Transverse colon (tissue), 4 donors: ENCODE data around the gene RLN3. TPM values are rescaled to one million over a fixed set of nuclear protein-coding genes. Genes with fewer than 3 reads are reported as not detected.
"Not testable (repeated sequence)": the region's sequence is repeated elsewhere in the genome, so short reads cannot be mapped to it uniquely, and the experiment has no call there.

Experiments
- DNase-seq: peaks from one replicate; pipeline ENCODE4 v3.0.0-alpha.2; 2019
- H3K27ac ChIP-seq, 4 donors: fragments of 200-600 bp; sonication (generic); 2 replicates each; pipeline ENCODE4 v1.5.1; 2016 to 2018; ENCODE audit warnings: inconsistent platforms in 4 of 4
- H3K27me3 ChIP-seq: fragments of 200-600 bp; sonication (generic); 2 replicates; pipeline ENCODE4 v1.5.1; 2017; ENCODE audit warnings: inconsistent platforms
- H3K36me3 ChIP-seq, 4 donors: fragments of 200-600 bp; sonication (generic); 2 replicates each; pipeline ENCODE4 v1.5.1; 2017 to 2019; ENCODE audit warnings: inconsistent platforms in 4 of 4
- H3K4me1 ChIP-seq, 4 donors: fragments of 200-600 bp; sonication (generic); 2 replicates each; pipeline ENCODE4 v1.5.1; 2017 to 2020; ENCODE audit warnings: inconsistent platforms in 4 of 4
- H3K4me3 ChIP-seq, 4 donors: fragments of 200-600 bp; sonication (generic); 1 replicate in 1 of 4; 2 replicates in 3 of 4; pipeline versions ENCODE4 v1.5.1 to v1.6.1; 2017 to 2019; ENCODE audit warnings: inconsistent platforms in 4 of 4
- H3K9me3 ChIP-seq, 2 donors: fragments of 200-600 bp; sonication (generic); 2 replicates each; pipeline ENCODE4 v1.5.1; 2017 to 2019; ENCODE audit warnings: inconsistent platforms in 2 of 2
- CTCF ChIP-seq, 5 experiments: fragments of 200-600 bp in 3 of 5; fragments of 450-650 bp in 2 of 5; sonication (generic) in 3 of 5; IDR thresholded peaks; 1 replicate in 2 of 5; 2 replicates in 3 of 5; pipeline ENCODE4 v1.5.1; 2016 to 2017; ENCODE audit warnings: antibody characterized with exemption in 5 of 5, inconsistent platforms in 3 of 5, mild to moderate bottlenecking in 2 of 5, moderate library complexity in 1 of 5
- EP300 ChIP-seq: sonication (generic); formaldehyde crosslinking; IDR thresholded peaks from one replicate; pipeline ENCODE4 v1.6.1; 2017; ENCODE audit warnings: antibody characterized with exemption, low read depth
- POLR2A ChIP-seq: fragments of 450-650 bp; IDR thresholded peaks from one replicate; pipeline ENCODE4 v1.6.1; 2016; ENCODE audit warnings: antibody characterized with exemption, mild to moderate bottlenecking, moderate library complexity
- POLR2AphosphoS5 ChIP-seq, 3 donors: sonication (generic); formaldehyde crosslinking; IDR thresholded peaks; one replicate each; pipeline ENCODE4 v1.6.1; 2016; ENCODE audit warnings: antibody characterized with exemption in 3 of 3
- WGBS, 2 donors: methylation state at CpG; one replicate each; pipeline ENCODE4 v1.1.5; 2018; ENCODE audit warnings: low coverage in 1 of 2; 5-methylcytosine and 5-hydroxymethylcytosine counted together
- in situ Hi-C, 4 donors: fragments of 200-750 bp; cut with MboI; loops; one replicate each; pipeline versions ENCODE4 v1.15.0 to v1.15.1; 2017; ENCODE audit warnings: low sequenced_read_pairs in 3 of 4, low pct_ligation_motif_present in 1 of 4, low pct_unique_long_range_greater_than_20kb in 1 of 4
- intact Hi-C: fragments of 100-400 bp; cut with DNase I; formaldehyde crosslinking; loops from one replicate; pipeline ENCODE4 v1.15.1; 2023; ENCODE audit warnings: low total_unique reads
- total RNA-seq, 4 donors: library from RNA; depleted of rRNA; stranded (reverse); fragments of >200 nt; gene quantifications; one replicate each; pipeline ENCODE4 v1.1.0, GENCODE V29; 2016

RLN3 gene
- total RNA-seq, 4 donors from 2014 or later, result not detected

- TF ChIP-seq POLR2A (no peak), EP300 (no peak), POLR2AphosphoS5 (IDR thresholded peaks at IDR 0.05) (no peak), CTCF (IDR thresholded peaks at IDR 0.05) (no peak)
- intact Hi-C loops (no loop called here), in situ Hi-C loops (no loop called here)
- Histone ChIP-seq H3K27me3 (no peaks in the 10 kb centered on the region), H3K4me1 (peaks cover 0 to 3% (median 2%) of the 10 kb centered on the region in 4 donors), H3K4me3 (no peak overlapping the region), H3K9me3 (no peaks in the 10 kb centered on the region), H3K36me3 (no peaks in the 10 kb centered on the region), H3K27ac (no peak overlapping the region)
- 79 to 90% methylated on average over 2 of the region's 2 CpGs for WGBS, 2 donors
- no peak for DNase-seq
Measured at GRCh38 chr19:14012378-14012915, 15.5 kb upstream of the RLN3 start.

GRCh38 chr19:14015524-14016035 lies 12.4 kb upstream of the RLN3 start:
- in situ Hi-C loops, result no loop called here

GRCh38 chr19:14019100-14019499 lies 8.8 kb upstream of the RLN3 start:
- in situ Hi-C loops, result no loop called here
- Histone ChIP-seq H3K9me3 (no peaks in the 10 kb centered on the region), H3K27me3 (no peaks in the 10 kb centered on the region), H3K27ac (no peak overlapping the region), H3K4me1 (peaks cover 0 to 11% (median 4%) of the 10 kb centered on the region in 4 donors), H3K4me3 (no peak overlapping the region), H3K36me3 (no peaks in the 10 kb centered on the region)
- WGBS, 2 donors, result 73% methylated on average over 6 of the region's 6 CpGs
- TF ChIP-seq CTCF (IDR thresholded peaks at IDR 0.05), result no peak
- TF ChIP-seq POLR2AphosphoS5 (IDR thresholded peaks at IDR 0.05), result no peak
- no peak for TF ChIP-seq POLR2A
- TF ChIP-seq EP300, result no peak
- no peak for DNase-seq
- intact Hi-C loops, result no loop called here

More at GRCh38 chr19:14015524-14016035, 12.4 kb upstream of the RLN3 start:
- 31 to 35% methylated on average over 8 of the region's 8 CpGs for WGBS, 2 donors
- intact Hi-C loops, result no loop called here
- H3K36me3 ChIP-seq, result no peaks in the 10 kb centered on the region
- DNase-seq, result no peak
- H3K27me3 ChIP-seq, result no peaks in the 10 kb centered on the region
- TF ChIP-seq EP300 (no peak), POLR2AphosphoS5 (IDR thresholded peaks at IDR 0.05) (peak in 1 of 3 donors; percentile 18)
- H3K27ac ChIP-seq, result peak overlapping the region in 3 of 4 donors; percentile 34 to 55 (median 42)
- H3K4me3 ChIP-seq, result no peak overlapping the region
- no peaks in the 10 kb centered on the region for H3K9me3 ChIP-seq
- peaks cover 0 to 3% (median 2%) of the 10 kb centered on the region in 4 donors for H3K4me1 ChIP-seq

- H3K4me3 ChIP-seq, H3K36me3 ChIP-seq, intact Hi-C loops, H3K27me3 ChIP-seq, in situ Hi-C loops, H3K27ac ChIP-seq, DNase-seq, H3K9me3 ChIP-seq: not testable (repeated sequence)
- WGBS, 2 donors, result 84 to 90% methylated on average over 3 of the region's 3 CpGs
- peaks cover 0 to 11% (median 4%) of the 10 kb centered on the region in 4 donors for H3K4me1 ChIP-seq
Measured at GRCh38 chr19:14019739-14020138, 8.2 kb upstream of the RLN3 start.

GRCh38 chr19:14021474-14021873 lies 6.5 kb upstream of the RLN3 start:
- Histone ChIP-seq H3K4me3 (no peak overlapping the region), H3K27me3 (no peaks in the 10 kb centered on the region), H3K4me1 (peaks cover 0 to 8% (median 2%) of the 10 kb centered on the region in 4 donors), H3K9me3 (no peaks in the 10 kb centered on the region), H3K27ac (no peak overlapping the region), H3K36me3 (no peaks in the 10 kb centered on the region)
- no peak for TF ChIP-seq EP300
- no peak for TF ChIP-seq CTCF (IDR thresholded peaks at IDR 0.05)
- no peak for TF ChIP-seq POLR2A
- TF ChIP-seq POLR2AphosphoS5 (IDR thresholded peaks at IDR 0.05), result no peak
- WGBS, 2 donors, result 36 to 61% methylated on average over 5 of the region's 5 CpGs
- in situ Hi-C loops, result no loop called here
- DNase-seq, result no peak
- intact Hi-C loops, result no loop called here
